Lower leg skin (tissue), 4 donors: ENCODE data around the gene DDX10. TPM values are rescaled to one million over a fixed set of nuclear protein-coding genes. Genes with fewer than 3 reads are reported as not detected.

Experiments
- DNase-seq, 2 donors: peaks; one replicate each; pipeline ENCODE4 v3.0.0-alpha.2; 2019; ENCODE audit warnings: low spot score in 2 of 2
- H3K4me3 ChIP-seq: fragments of 200-600 bp; sonication (generic); 2 replicates; pipeline ENCODE4 v1.5.1; 2017; ENCODE audit warnings: mild to moderate bottlenecking, low read depth; ENCODE audit not compliant: poor library complexity, severe bottlenecking
- CTCF ChIP-seq, 3 donors: fragments of 450-650 bp; IDR thresholded peaks; one replicate each; pipeline ENCODE4 v1.5.1; 2016; ENCODE audit warnings: antibody characterized with exemption in 3 of 3, mild to moderate bottlenecking in 3 of 3, moderate library complexity in 2 of 3
- POLR2A ChIP-seq, 2 donors: fragments of 450-650 bp; IDR thresholded peaks; one replicate each; pipeline ENCODE4 v1.6.1; 2016 to 2017; ENCODE audit warnings: antibody characterized with exemption in 2 of 2, mild to moderate bottlenecking in 1 of 2, moderate library complexity in 1 of 2
- WGBS, 2 donors: methylation state at CpG; one replicate each; pipeline ENCODE4 v1.1.5; 2018; 5-methylcytosine and 5-hydroxymethylcytosine counted together
- intact Hi-C: fragments of 100-400 bp; cut with DNase I; formaldehyde crosslinking; loops from one replicate; pipeline ENCODE4 v1.15.0; 2023; ENCODE audit warnings: low total_unique reads
- total RNA-seq, 4 donors: library from RNA; depleted of rRNA; stranded (reverse); fragments of >200 nt; gene quantifications; one replicate each; pipeline ENCODE4 v1.1.0, GENCODE V29; 2016

Gene DDX10
- total RNA-seq, 4 donors from 2014 or later = 18.4 to 33.5 (median 22.2) TPM

- no peak for DNase-seq
- WGBS, 2 donors = 69 to 70% methylated on average over 5 of the region's 5 CpGs
- no peak overlapping the region for H3K4me3 ChIP-seq
- TF ChIP-seq POLR2A (IDR thresholded peaks at IDR 0.05) = no peak
- TF ChIP-seq CTCF (IDR thresholded peaks at IDR 0.05) = no peak
- intact Hi-C loops = no loop called here
Measured at GRCh38 chr11:108786281-108786990, 121.6 kb downstream of the DDX10 start.

- intact Hi-C loops = no loop called here
- no peak overlapping the region for H3K4me3 ChIP-seq
Measured at GRCh38 chr11:108787105-108787504, 122.2 kb downstream of the DDX10 start.

GRCh38 chr11:108788565-108789199, 123.8 kb downstream of the DDX10 start:
- no peak for DNase-seq
- intact Hi-C loops = no loop called here
- no peak overlapping the region for H3K4me3 ChIP-seq
- no peak for TF ChIP-seq CTCF (IDR thresholded peaks at IDR 0.05)
- no peak for TF ChIP-seq POLR2A (IDR thresholded peaks at IDR 0.05)
- WGBS, 2 donors = 88 to 92% methylated on average over 5 of the region's 5 CpGs

More at GRCh38 chr11:108787105-108787504, 122.2 kb downstream of the DDX10 start:
- no peak for DNase-seq
- 91 to 92% methylated on average over 6 of the region's 6 CpGs for WGBS, 2 donors
- TF ChIP-seq CTCF (IDR thresholded peaks at IDR 0.05) = no peak
- TF ChIP-seq POLR2A (IDR thresholded peaks at IDR 0.05) = no peak

GRCh38 chr11:108790501-108791299, 125.8 kb downstream of the DDX10 start:
- DNase-seq = no peak
- WGBS, 2 donors = 66 to 70% methylated on average over 5 of the region's 5 CpGs
- no peak for TF ChIP-seq POLR2A (IDR thresholded peaks at IDR 0.05)
- no peak for TF ChIP-seq CTCF (IDR thresholded peaks at IDR 0.05)
- H3K4me3 ChIP-seq = no peak overlapping the region
- intact Hi-C loops = no loop called here

DNA sequence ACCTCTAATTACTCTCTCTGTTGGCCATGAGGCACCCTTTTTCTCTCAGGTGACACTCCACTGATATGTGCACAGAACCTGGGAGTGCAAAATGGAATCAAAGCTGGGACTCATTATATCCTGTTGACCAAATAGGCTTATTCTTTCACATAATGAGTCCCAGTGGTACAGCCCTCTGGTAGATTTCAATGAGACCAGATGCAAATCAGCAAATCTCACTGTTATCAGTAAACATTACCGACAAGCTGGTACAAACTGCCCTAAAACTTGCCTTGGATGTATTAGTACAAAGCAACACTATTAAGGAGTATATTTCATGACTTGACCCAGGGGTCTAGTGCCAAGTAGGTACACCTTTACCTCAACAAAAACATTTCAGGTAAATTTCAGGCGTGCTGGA, 128.3 kb downstream of the DDX10 start:
- intact Hi-C loops = no loop called here
- DNase-seq = no peak
- TF ChIP-seq CTCF (IDR thresholded peaks at IDR 0.05) (no peak), POLR2A (IDR thresholded peaks at IDR 0.05) (no peak)
- 88 to 96% methylated on average over 2 of the region's 2 CpGs for WGBS, 2 donors
- H3K4me3 ChIP-seq = no peak overlapping the region
